IMR-90 (cell line): ENCODE measurements around the gene MT1X. TPM values are rescaled to one million over a fixed set of nuclear protein-coding genes. Genes with fewer than 3 reads are reported as not detected.

Experiments used
- ATAC-seq: fragments of 200-7000 bp; cut with Tn5 transposase; 2 replicates; pipeline ENCODE4 v1.9.1; 2020; ENCODE audit warnings: low read depth, mild to moderate bottlenecking, moderate library complexity
- BruUV-seq: library from RNA; stranded (reverse); fragments of 400-500 nt; replicated peaks from 2 replicates; lab custom pipeline; 2021; lab: Mats Ljungman, UMichigan
- CTCF ChIA-PET: fragments of 300-600 bp; formaldehyde crosslinking; extraction: SDS; loops from one replicate; lab custom pipeline; 2021; ENCODE audit warnings: antibody characterized with exemption; lab: Yijun Ruan, JAX
- POLR2A ChIA-PET: fragments of 300-600 bp; sonication (Branson Sonifier 250); formaldehyde crosslinking; loops from one replicate; lab custom pipeline; 2022; ENCODE audit warnings: antibody characterized with exemption; ENCODE audit not compliant: unreplicated experiment; lab: Charles Lee
- DNase-seq: peaks from one replicate; pipeline ENCODE4 v3.0.0; 2013
- H2AFZ ChIP-seq: replicated peaks from 2 replicates; pipeline ENCODE3; 2013; ENCODE audit warnings: low read length, mild to moderate bottlenecking; ENCODE audit not compliant: poor library complexity
- H2AK5ac ChIP-seq: 2 replicates; pipeline ENCODE4 v1.6.1; 2013; ENCODE audit warnings: low read depth, low read length, inconsistent platforms
- H2AK9ac ChIP-seq: replicated peaks from 2 replicates; pipeline ENCODE3; 2013; ENCODE audit warnings: mild to moderate bottlenecking, low read depth, low read length, moderate library complexity; ENCODE audit not compliant: poor library complexity
- H2BK120ac ChIP-seq: 2 replicates; pipeline ENCODE4 v1.6.1; 2013; ENCODE audit warnings: low read depth, low read length, inconsistent platforms
- H2BK15ac ChIP-seq: 3 replicates; pipeline ENCODE4 v1.6.1; 2013; ENCODE audit warnings: low read depth, low read length, inconsistent platforms
- H2BK20ac ChIP-seq: 2 replicates; pipeline ENCODE4 v1.6.1; 2013; ENCODE audit warnings: low read depth, mild to moderate bottlenecking, inconsistent platforms, low read length, moderate library complexity
- H2BK5ac ChIP-seq: 2 replicates; pipeline ENCODE4 v1.6.1; 2013; ENCODE audit warnings: mild to moderate bottlenecking, low read depth, low read length, inconsistent platforms; ENCODE audit not compliant: poor library complexity, severe bottlenecking
- H3K14ac ChIP-seq: replicated peaks from 2 replicates; pipeline ENCODE4 v1.6.1; 2013; ENCODE audit warnings: low read depth, low read length, inconsistent platforms
- H3K18ac ChIP-seq: 2 replicates; pipeline ENCODE4 v1.6.1; 2013; ENCODE audit warnings: low read depth, low read length, control low read depth
- H3K23ac ChIP-seq: 2 replicates; pipeline ENCODE4 v1.6.1; 2013; ENCODE audit warnings: low read depth, low read length, inconsistent platforms
- H3K27ac ChIP-seq: 2 replicates; pipeline ENCODE4 v1.5.1; 2013; ENCODE audit warnings: mild to moderate bottlenecking, control low read depth, low read length; ENCODE audit not compliant: insufficient read depth
- H3K27me3 ChIP-seq: 2 replicates; pipeline ENCODE4 v1.6.1; 2013; ENCODE audit warnings: low read length; ENCODE audit not compliant: control insufficient read depth, insufficient read depth
- H3K36me3 ChIP-seq: 2 replicates; pipeline ENCODE4 v1.6.1; 2013; ENCODE audit warnings: low read length, mixed read lengths; ENCODE audit not compliant: control insufficient read depth, insufficient read depth
- H3K4ac ChIP-seq: 2 replicates; pipeline ENCODE4 v1.6.1; 2013; ENCODE audit warnings: low read depth, low read length, inconsistent platforms
- H3K4me1 ChIP-seq: 2 replicates; pipeline ENCODE4 v1.6.1; 2013; ENCODE audit warnings: low read length, mixed read lengths; ENCODE audit not compliant: control insufficient read depth, insufficient read depth
- H3K4me2 ChIP-seq: 2 replicates; pipeline ENCODE4 v1.6.1; 2013; ENCODE audit warnings: low read depth, mild to moderate bottlenecking, control low read depth, low read length, moderate library complexity
- H3K4me3 ChIP-seq: 2 replicates; pipeline ENCODE4 v1.5.1; 2013; ENCODE audit warnings: low read depth, mild to moderate bottlenecking, control low read depth, low read length, moderate library complexity; ENCODE audit not compliant: insufficient read depth
- H3K56ac ChIP-seq: 2 replicates; pipeline ENCODE4 v1.6.1; 2013; ENCODE audit warnings: low read length, inconsistent platforms; ENCODE audit not compliant: insufficient read depth; ENCODE audit errors: extremely low read depth
- H3K79me1 ChIP-seq, 2 experiments: 2 replicates each; pipeline ENCODE4 v1.6.1; 2013; ENCODE audit warnings: low read length in 2 of 2, inconsistent platforms in 1 of 2, low read depth in 1 of 2
- H3K9ac ChIP-seq: 2 replicates; pipeline ENCODE4 v1.6.1; 2013; ENCODE audit warnings: low read depth, low read length, control low read depth
- H3K9me1 ChIP-seq: 2 replicates; pipeline ENCODE4 v1.6.1; 2013; ENCODE audit warnings: low read length, inconsistent platforms; ENCODE audit not compliant: insufficient read depth
- H3K9me3 ChIP-seq: 2 replicates; pipeline ENCODE4 v1.6.1; 2013; ENCODE audit warnings: low read length; ENCODE audit not compliant: control insufficient read depth, insufficient read depth
- H4K20me1 ChIP-seq: 2 replicates; pipeline ENCODE4 v1.6.1; 2013; ENCODE audit warnings: low read length, inconsistent platforms; ENCODE audit not compliant: insufficient read depth
- H4K5ac ChIP-seq: 2 replicates; pipeline ENCODE4 v1.6.1; 2013; ENCODE audit warnings: mild to moderate bottlenecking, low read depth, low read length, control low read depth
- H4K8ac ChIP-seq, 2 experiments: 2 replicates each; pipeline ENCODE4 v1.6.1; 2013; ENCODE audit warnings: low read depth in 2 of 2, low read length in 2 of 2, control low read depth in 1 of 2, inconsistent platforms in 1 of 2
- H4K91ac ChIP-seq: 2 replicates; pipeline ENCODE4 v1.6.1; 2013; ENCODE audit warnings: low read depth, low read length, inconsistent platforms; ENCODE audit not compliant: insufficient read depth
- FOS ChIP-seq: fragments of 150-350 bp; IDR thresholded peaks from 2 replicates; pipeline ENCODE4 v1.6.1; 2016; ENCODE audit warnings: low read depth, low read length
- POLR2A ChIP-seq: IDR thresholded peaks from 2 replicates; pipeline ENCODE4 v1.6.1; 2012; ENCODE audit warnings: mild to moderate bottlenecking, low read depth, low read length
- RAD21 ChIP-seq: IDR thresholded peaks from 2 replicates; pipeline ENCODE4 v1.6.1; 2012; ENCODE audit warnings: low read length, improper control_type of control experiment
- RFX5 ChIP-seq: IDR thresholded peaks from 2 replicates; pipeline ENCODE4 v1.8.0; 2012; ENCODE audit warnings: low read depth, mild to moderate bottlenecking, low read length, moderate library complexity
- WGBS, 2 experiments: methylation state at CpG; one replicate each; pipeline versions ENCODE4 v1.1.5 to v1.1.7; 2013; ENCODE audit warnings: missing lambda C conversion rate in 2 of 2; ENCODE audit not compliant: insufficient read length in 1 of 2; ENCODE audit errors: extremely low coverage in 2 of 2; 5-methylcytosine and 5-hydroxymethylcytosine counted together
- dilution Hi-C: fragments of 300-500 bp; cut with HindIII; formaldehyde crosslinking; loops from one replicate; pipeline ENCODE4 v1.14.3; 2018; ENCODE audit warnings: low sequenced_read_pairs; ENCODE audit not compliant: unreplicated experiment
- in situ Hi-C: fragments of 300-500 bp; cut with MboI; formaldehyde crosslinking; loops from 3 replicates; pipeline ENCODE4 v1.14.3; 2019; ENCODE audit warnings: low sequenced_read_pairs, inconsistent platforms, mixed read lengths
- intact Hi-C: fragments of 100-400 bp; cut with micrococcal nuclease; formaldehyde crosslinking; loops from 2 replicates; pipeline ENCODE4 v1.10.0; 2022
- polyA plus RNA-seq, 3 experiments: library from polyadenylated mRNA; depleted of rRNA; stranded (reverse); fragments of >200 nt; gene quantifications; 2 replicates each; pipeline ENCODE4 v1.2.3, GENCODE V29; 2012; ENCODE audit warnings: low replicate concordance in 1 of 3
- total RNA-seq: library from RNA; depleted of rRNA; stranded (reverse); fragments of >200 nt; gene quantifications from 2 replicates; pipeline ENCODE4 v1.2.3, GENCODE V29; 2012
- TF ChIP-seq, protein P1 (sequence below): fragments of 150-350 bp; IDR thresholded peaks from 2 replicates; pipeline ENCODE4 v1.6.1; 2017; ENCODE audit warnings: mild to moderate bottlenecking, antibody characterized with exemption, low read length, low read depth

MT1X gene
- total and polyA plus RNA-seq, 2 of the 4 experiments (the other 2 are of a cell fraction) = 5.6 to 170 TPM

DNA sequence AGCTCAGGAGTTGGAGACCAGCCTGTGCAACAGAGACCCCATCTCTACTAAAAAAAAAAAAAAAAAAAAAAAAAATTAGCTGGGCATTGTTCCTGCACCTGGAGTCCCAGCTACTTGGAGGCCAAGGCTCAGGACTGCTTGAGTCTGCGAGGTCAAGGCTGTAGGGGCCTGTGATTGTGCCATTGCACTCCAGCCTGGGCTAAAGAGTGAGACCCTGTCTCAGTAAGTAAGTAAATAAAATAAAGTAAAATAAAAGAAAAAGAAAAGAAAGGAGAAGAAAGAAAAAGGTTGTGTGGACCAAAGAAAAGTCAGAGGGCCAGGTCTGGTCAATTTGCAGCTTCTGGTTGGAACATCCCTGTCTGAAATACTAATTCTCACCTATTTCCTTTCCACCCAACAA lies 18.4 kb downstream of the MT1X start:
- Histone ChIP-seq H3K56ac (no peak overlapping the region), H3K23ac (no peak overlapping the region), H3K4me2 (no peak overlapping the region), H3K18ac (no peak overlapping the region), H2BK120ac (no peak overlapping the region), H2BK15ac (no peak overlapping the region), H3K9ac (no peak overlapping the region), H3K27ac (no peak overlapping the region), H4K91ac (no peak overlapping the region), H2BK20ac (no peak overlapping the region), H3K9me3 (peaks cover 5% of the 10 kb centered on the region), H3K27me3 (peaks cover 2% of the 10 kb centered on the region; the same call in 1 of the 2 replicates), H2AK5ac (no peak overlapping the region), H3K4me1 (no peaks in the 10 kb centered on the region), H4K5ac (no peak overlapping the region), H3K4ac (no peak overlapping the region), H3K4me3 (no peak overlapping the region), H4K20me1 (no peaks in the 10 kb centered on the region), H2AK9ac (no peak overlapping the region), H4K8ac (no peak overlapping the region), H2AFZ (no peak overlapping the region), H2BK5ac (no peak overlapping the region), H3K36me3 (no peaks in the 10 kb centered on the region), H3K79me1 (no peaks in the 10 kb centered on the region), H3K9me1 (no peaks in the 10 kb centered on the region; the same call in 1 of the 2 replicates), H3K14ac (no peak overlapping the region)
- POLR2A ChIA-PET = no interaction called here
- ATAC-seq = no peak
- DNase-seq = no peak
- no CpG with 5 or more reads among the region's 1 CpG for whole genome bisulfite sequencing, 2 experiments
- BruUV-seq = no TSS peak
- CTCF ChIA-PET = interaction anchor here (0.5 to 2.1 kb wide), 6 partner anchors 17 to 1678 kb away, joined by 3 to 10 read pairs (median 5); no protein-coding TSS in a partner anchor
- TF ChIP-seq, protein P1, sequence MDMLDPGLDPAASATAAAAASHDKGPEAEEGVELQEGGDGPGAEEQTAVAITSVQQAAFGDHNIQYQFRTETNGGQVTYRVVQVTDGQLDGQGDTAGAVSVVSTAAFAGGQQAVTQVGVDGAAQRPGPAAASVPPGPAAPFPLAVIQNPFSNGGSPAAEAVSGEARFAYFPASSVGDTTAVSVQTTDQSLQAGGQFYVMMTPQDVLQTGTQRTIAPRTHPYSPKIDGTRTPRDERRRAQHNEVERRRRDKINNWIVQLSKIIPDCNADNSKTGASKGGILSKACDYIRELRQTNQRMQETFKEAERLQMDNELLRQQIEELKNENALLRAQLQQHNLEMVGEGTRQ = no peak
- TF ChIP-seq FOS (no peak), RFX5 (no peak), RAD21 (no peak), POLR2A (no peak)
- dilution Hi-C loops = no loop called here
- in situ Hi-C loops = loop anchor here (5.0 to 25.0 kb wide), 2 partner anchors 123 to 763 kb away; no protein-coding TSS in a partner anchor
- intact Hi-C loops = loop anchor here (5.0 kb wide), 2 partner anchors 248 to 758 kb away; partner anchors contain the start of genes NUDT21 and OGFOD1
